ENCODE measurements around the gene DYNLT2B.
"Not testable (repeated sequence)": the region's sequence is repeated elsewhere in the genome, so short reads cannot be mapped to it uniquely, and the experiment has no call there.

DYNLT2B gene

DNA sequence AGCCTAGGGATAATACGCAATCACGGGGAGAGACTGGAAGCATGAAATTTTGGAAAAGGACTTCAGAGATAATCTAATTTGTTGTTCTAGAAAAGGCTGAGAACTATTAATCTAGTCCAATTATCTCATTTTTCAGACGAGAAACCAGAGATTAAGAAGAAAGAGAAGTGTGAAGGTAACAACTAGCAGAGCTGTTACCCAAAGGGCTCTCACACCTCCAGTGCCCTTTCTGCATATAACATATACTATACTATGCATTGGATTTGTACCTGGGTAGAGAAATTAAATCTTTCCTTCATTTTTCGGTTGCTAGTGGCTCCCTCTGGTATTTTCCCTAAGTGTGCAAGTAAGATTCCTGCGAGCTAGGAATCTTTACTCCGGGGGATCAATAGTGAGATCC, 33.5 kb upstream of the DYNLT2B start:
- TF ChIP-seq CTCF (IDR thresholded peaks at IDR 0.05; ENCODE audit: low read depth, low read length), result no peak
- no peak overlapping the region for H3K4me3 ChIP-seq (ENCODE audit: low read depth, low read length)

- no peak overlapping the region for H3K4me3 ChIP-seq (ENCODE audit: low read depth, low read length)
- TF ChIP-seq CTCF (IDR thresholded peaks at IDR 0.05; ENCODE audit: low read depth, low read length), result no peak
Observed at GRCh38 chr3:196350067-196350466, 32.0 kb upstream of the DYNLT2B start.

DNA sequence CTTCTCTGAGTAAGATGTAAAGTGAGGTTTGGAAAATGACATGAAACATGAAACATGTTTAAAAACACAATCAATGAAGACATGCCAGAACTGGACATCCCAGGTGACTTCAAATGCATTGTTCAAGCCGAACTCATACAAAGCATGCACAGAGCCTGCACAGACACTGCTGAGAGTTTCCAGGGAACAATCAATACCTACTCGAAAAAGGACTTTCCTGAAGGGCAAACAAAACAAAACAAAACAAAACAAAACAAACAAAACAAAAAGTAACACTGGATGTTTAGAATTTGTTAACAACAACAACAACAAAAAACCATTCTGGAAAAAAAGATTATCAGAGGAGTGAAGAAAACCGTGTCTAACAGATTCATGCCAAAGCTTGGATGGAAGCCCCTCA, 30.7 kb upstream of the DYNLT2B start:
- no peak for TF ChIP-seq CTCF (IDR thresholded peaks at IDR 0.05; ENCODE audit: low read depth, low read length)
- no peak overlapping the region for H3K4me3 ChIP-seq (ENCODE audit: low read depth, low read length)

DNA sequence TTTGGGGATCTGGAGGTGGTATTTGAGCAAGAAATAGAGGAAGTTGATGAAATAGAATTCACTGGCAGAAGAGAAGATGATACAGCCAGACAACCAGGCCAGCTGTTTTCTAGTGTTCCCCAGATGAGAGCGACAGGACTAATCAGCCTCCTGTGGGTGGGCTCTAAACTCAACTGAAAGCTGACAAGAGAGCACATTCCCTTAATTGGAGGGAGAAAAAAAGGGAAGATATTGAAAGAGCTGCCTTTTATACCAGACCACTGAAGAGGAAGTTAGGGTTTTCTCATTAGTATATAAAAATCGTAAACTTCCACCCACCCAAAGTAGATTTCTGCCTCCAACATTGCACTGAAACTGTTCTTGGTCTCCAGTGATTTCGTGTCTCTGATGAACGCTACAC, 26.6 kb upstream of the DYNLT2B start:
- H3K4me3 ChIP-seq (ENCODE audit: low read depth, low read length), result no peak overlapping the region
- no peak for TF ChIP-seq CTCF (IDR thresholded peaks at IDR 0.05; ENCODE audit: low read depth, low read length)

- H3K4me3 ChIP-seq (ENCODE audit: low read depth, low read length), result not testable (repeated sequence)
Observed at GRCh38 chr3:196343917-196344316, 25.9 kb upstream of the DYNLT2B start.

DNA sequence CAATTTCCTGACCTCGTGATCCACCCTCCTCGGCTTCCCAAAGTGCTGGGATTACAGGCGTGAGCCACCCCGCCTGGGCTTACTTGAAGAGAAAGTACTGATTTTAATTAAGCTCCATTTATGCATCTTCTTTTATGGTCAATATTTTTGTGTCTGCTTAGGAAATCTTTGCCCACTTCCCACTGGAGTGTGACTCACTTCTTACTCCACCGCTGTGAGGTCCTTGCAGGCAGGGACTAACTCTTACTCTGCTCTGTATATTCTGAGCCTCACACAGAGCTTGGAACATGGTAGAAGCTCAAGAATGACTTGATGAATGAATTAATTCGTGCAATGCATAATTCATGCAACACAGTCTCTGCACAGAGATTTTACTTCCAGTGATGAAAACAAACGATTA, 23.1 kb upstream of the DYNLT2B start:
- TF ChIP-seq CTCF (IDR thresholded peaks at IDR 0.05; ENCODE audit: low read depth, low read length), result no peak
- H3K4me3 ChIP-seq (ENCODE audit: low read depth, low read length), result no peak overlapping the region

DNA sequence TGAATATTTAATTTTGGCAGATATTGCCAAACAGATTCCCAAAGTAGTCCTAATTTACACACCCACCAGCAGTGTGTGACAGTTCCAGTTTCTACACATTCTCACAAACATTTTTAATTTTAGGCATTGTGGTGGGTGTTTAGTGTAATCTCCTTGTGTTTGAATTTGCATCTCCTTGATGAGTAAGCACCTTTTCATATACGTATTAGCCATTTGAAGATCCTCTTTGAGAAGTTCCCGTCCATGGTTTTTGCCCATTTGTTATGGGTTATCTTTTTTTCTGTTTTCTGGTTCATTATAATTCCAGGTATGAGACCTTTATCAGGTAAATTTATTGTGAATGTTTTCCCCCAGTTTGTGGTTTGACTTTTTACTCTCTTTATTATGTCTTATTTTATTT, 22.4 kb upstream of the DYNLT2B start:
- TF ChIP-seq CTCF (IDR thresholded peaks at IDR 0.05; ENCODE audit: low read depth, low read length), result no peak
- no peak overlapping the region for H3K4me3 ChIP-seq (ENCODE audit: low read depth, low read length)

DNA sequence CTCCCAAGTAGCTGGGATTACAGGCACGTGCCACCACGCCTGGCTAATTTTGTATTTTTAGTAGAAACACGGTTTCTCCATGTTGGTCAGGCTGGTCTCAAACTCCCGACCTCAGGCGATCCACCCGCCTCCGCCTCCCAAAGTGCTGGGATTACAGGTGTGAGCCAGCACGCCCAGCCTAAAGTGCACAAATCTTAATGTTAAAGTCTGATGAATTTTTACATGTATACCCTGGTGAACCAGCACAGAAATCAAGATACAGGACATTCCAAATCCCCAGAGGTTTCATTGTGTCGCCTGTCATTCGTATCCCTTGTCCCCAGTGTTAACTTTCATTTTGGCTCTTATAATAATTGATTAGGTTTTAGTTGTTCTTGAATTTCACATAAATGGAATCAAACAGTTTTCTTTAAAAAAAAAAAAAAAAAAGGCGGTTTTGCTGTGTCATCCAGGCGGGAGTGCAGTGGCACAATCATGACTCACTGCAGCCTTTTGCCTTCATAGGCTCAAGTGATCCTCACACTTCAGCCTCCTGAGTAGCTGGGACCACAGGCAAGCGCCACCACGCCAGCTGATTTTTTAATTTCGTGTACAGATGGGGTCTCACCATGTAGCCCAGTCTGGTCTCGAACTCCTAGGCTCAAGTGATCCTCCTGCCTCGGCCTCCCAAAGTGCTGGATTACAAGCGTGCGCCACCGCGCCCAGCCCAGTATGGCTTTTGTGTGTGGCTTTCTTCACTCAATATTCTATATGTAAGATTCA, 21.6 kb upstream of the DYNLT2B start:
- H3K4me3 ChIP-seq (ENCODE audit: low read depth, low read length), result no peak overlapping the region
- no peak for TF ChIP-seq CTCF (IDR thresholded peaks at IDR 0.05; ENCODE audit: low read depth, low read length)
